PC-9 (cell line): ENCODE data around the gene POLG. TPM values are rescaled to one million over a fixed set of nuclear protein-coding genes. Genes with fewer than 3 reads are reported as not detected.
A peak's percentile ranks its signal among the peaks of the same experiment; 100 is the strongest.

ENCODE experiments used
- BruUV-seq: library from RNA; stranded (reverse); fragments of 400-500 nt; replicated peaks from 2 replicates; lab custom pipeline; 2021; lab: Mats Ljungman, UMichigan
- CTCF ChIA-PET: fragments of 300-600 bp; sonication (Branson Sonifier 250); formaldehyde crosslinking; loops from one replicate; lab custom pipeline; 2022; ENCODE audit warnings: antibody characterized with exemption; lab: Charles Lee
- POLR2A ChIA-PET: fragments of 300-600 bp; sonication (Branson Sonifier 250); formaldehyde crosslinking; loops from one replicate; lab custom pipeline; 2022; ENCODE audit warnings: antibody characterized with exemption; ENCODE audit not compliant: unreplicated experiment; lab: Charles Lee
- DNase-seq, 2 experiments: peaks; one replicate each; pipeline versions ENCODE4 v3.0.0 to v3.0.0-alpha.2; 2015 to 2022; ENCODE audit warnings: mixed read lengths in 1 of 2
- H2AFZ ChIP-seq: fragments of 200-600 bp; sonication (generic); 2 replicates; pipeline ENCODE4 v1.8.1; 2017; ENCODE audit warnings: antibody characterized with exemption
- H3F3A ChIP-seq: fragments of 200-600 bp; sonication (generic); 2 replicates; pipeline ENCODE4 v1.8.1; 2017; ENCODE audit warnings: antibody characterized with exemption, mild to moderate bottlenecking, low read depth; ENCODE audit not compliant: insufficient read depth
- H3K27ac ChIP-seq: fragments of 200-600 bp; sonication (generic); 2 replicates; pipeline ENCODE4 v1.6.1; 2016; ENCODE audit warnings: mixed run types
- H3K27me3 ChIP-seq: fragments of 200-600 bp; sonication (generic); 2 replicates; pipeline ENCODE4 v1.6.1; 2016; ENCODE audit warnings: low read depth, mixed run types; ENCODE audit not compliant: insufficient read depth
- H3K36me3 ChIP-seq: fragments of 200-600 bp; sonication (generic); 2 replicates; pipeline ENCODE4 v1.6.1; 2016; ENCODE audit warnings: low read depth, mixed run types
- H3K4me1 ChIP-seq: fragments of 200-600 bp; sonication (generic); replicated peaks from 2 replicates; pipeline ENCODE4 v1.6.1; 2016; ENCODE audit warnings: mixed run types; ENCODE audit not compliant: insufficient read depth
- H3K4me2 ChIP-seq: fragments of 200-600 bp; sonication (generic); 2 replicates; pipeline ENCODE4 v1.6.1; 2017; ENCODE audit warnings: mixed run types
- H3K4me3 ChIP-seq: fragments of 200-600 bp; sonication (generic); 2 replicates; pipeline ENCODE4 v1.6.1; 2016; ENCODE audit warnings: mixed run types
- H3K79me2 ChIP-seq: fragments of 200-600 bp; sonication (generic); 2 replicates; pipeline ENCODE4 v1.6.1; 2017; ENCODE audit warnings: low read depth, mixed run types
- H3K9me2 ChIP-seq: fragments of 200-600 bp; sonication (generic); 2 replicates; pipeline ENCODE4 v1.8.1; 2017; ENCODE audit warnings: mild to moderate bottlenecking; ENCODE audit not compliant: insufficient read depth
- H3K9me3 ChIP-seq: fragments of 200-600 bp; sonication (generic); 2 replicates; pipeline ENCODE4 v1.8.1; 2016; ENCODE audit warnings: low read depth; ENCODE audit not compliant: insufficient read depth
- H4K20me1 ChIP-seq: fragments of 200-600 bp; sonication (generic); 2 replicates; pipeline ENCODE4 v1.8.1; 2017; ENCODE audit not compliant: insufficient read depth
- CTCF ChIP-seq: fragments of 200-600 bp; sonication (generic); conservative IDR thresholded peaks from 2 replicates; pipeline ENCODE4 v1.6.1; 2017; ENCODE audit warnings: mixed run types, antibody characterized with exemption, mild to moderate bottlenecking, moderate library complexity
- EZH2 ChIP-seq: fragments of 200-600 bp; sonication (generic); IDR thresholded peaks from 2 replicates; pipeline ENCODE4 v1.8.0; 2017; ENCODE audit warnings: antibody characterized with exemption, low read depth
- intact Hi-C: fragments of 100-400 bp; cut with micrococcal nuclease; formaldehyde crosslinking; loops from one replicate; pipeline ENCODE4 v1.10.0; 2022; ENCODE audit not compliant: unreplicated experiment
- total RNA-seq: library from RNA; stranded (reverse); gene quantifications from 2 replicates; pipeline ENCODE4 v1.2.3, GENCODE V29; 2021

Gene POLG
- total RNA-seq, 1 experiment from 2014 or later = 43.6 TPM

- Histone ChIP-seq H3F3A (no peaks in the 10 kb centered on the region), H3K4me2 (no peak overlapping the region), H3K36me3 (no peaks in the 10 kb centered on the region), H3K9me3 (no peaks in the 10 kb centered on the region), H4K20me1 (no peaks in the 10 kb centered on the region), H3K4me1 (peaks cover 7% of the 10 kb centered on the region; the same call in 1 of the 2 replicates), H3K27me3 (peaks cover 28% of the 10 kb centered on the region), H3K4me3 (no peak overlapping the region), H3K27ac (no peak overlapping the region), H2AFZ (no peak overlapping the region), H3K79me2 (no peaks in the 10 kb centered on the region), H3K9me2 (no peaks in the 10 kb centered on the region)
- DNase-seq = no peak
- CTCF ChIA-PET = interaction anchor here (0.7 kb wide), 2 partner anchors 59 to 81 kb away, joined by 4 to 7 read pairs; no protein-coding TSS in a partner anchor
- TF ChIP-seq CTCF (no peak), EZH2 (no peak)
- POLR2A ChIA-PET = no interaction called here
- intact Hi-C loops = no loop called here
- no TSS peak for BruUV-seq
These were observed 19.4 kb upstream of the POLG start for GRCh38 chr15:89353991-89354390.

GRCh38 chr15:89352476-89352875 lies 17.9 kb upstream of the POLG start:
- Histone ChIP-seq H3K27ac (no peak overlapping the region), H3K4me3 (no peak overlapping the region), H3K27me3 (peaks cover 21% of the 10 kb centered on the region), H2AFZ (no peak overlapping the region), H3F3A (no peaks in the 10 kb centered on the region), H3K4me1 (peaks cover 7% of the 10 kb centered on the region; the same call in 1 of the 2 replicates), H4K20me1 (no peaks in the 10 kb centered on the region), H3K79me2 (no peaks in the 10 kb centered on the region), H3K4me2 (no peak overlapping the region), H3K36me3 (no peaks in the 10 kb centered on the region), H3K9me2 (no peaks in the 10 kb centered on the region), H3K9me3 (no peaks in the 10 kb centered on the region)
- DNase-seq = no peak
- ChIA-PET POLR2A (no interaction called here), CTCF (no interaction called here)
- TF ChIP-seq EZH2 = no peak
- no peak for TF ChIP-seq CTCF
- no TSS peak for BruUV-seq
- intact Hi-C loops = no loop called here

- H3K4me3 ChIP-seq = peak overlapping the region; percentile 29; the same call in 1 of the 2 replicates
These were observed 14.6 kb upstream of the POLG start for GRCh38 chr15:89349206-89349558.

More at GRCh38 chr15:89349206-89349558, 14.6 kb upstream of the POLG start:
- no peak for TF ChIP-seq CTCF
- no peak for TF ChIP-seq EZH2
- intact Hi-C loops = no loop called here
- H4K20me1 ChIP-seq = no peaks in the 10 kb centered on the region
- no peaks in the 10 kb centered on the region for H3K27me3 ChIP-seq
- no peaks in the 10 kb centered on the region for H3K79me2 ChIP-seq
- H3K4me1 ChIP-seq = peaks cover 7% of the 10 kb centered on the region; the same call in 1 of the 2 replicates
- DNase-seq = peak in 1 of 2 experiments; percentile 46
- no peaks in the 10 kb centered on the region for H3F3A ChIP-seq
- peak overlapping the region; percentile 66; the same call in 1 of the 2 replicates for H2AFZ ChIP-seq
- H3K36me3 ChIP-seq = no peaks in the 10 kb centered on the region
- no peaks in the 10 kb centered on the region for H3K9me2 ChIP-seq
- CTCF ChIA-PET = no interaction called here
- POLR2A ChIA-PET = interaction anchor here (0.7 kb wide), 1 partner anchor 108 kb away, joined by 3 read pairs; no protein-coding TSS in a partner anchor
- no peaks in the 10 kb centered on the region for H3K9me3 ChIP-seq
- peak overlapping the region; percentile 53; the same call in 1 of the 2 replicates for H3K27ac ChIP-seq
- BruUV-seq = no TSS peak
- H3K4me2 ChIP-seq = peak overlapping the region; percentile 68
